Activated naive CD4-positive, alpha-beta T cell treated with anti-CD3 and anti-CD28 coated beads, Interleukin-2, amount 50 U/mL, for 24 hours (primary cell): ENCODE results near the gene GNG12.

Experiments used
- H3K27ac Mint-ChIP-seq: one replicate; pipeline ENCODE4 v1.8.0; 2021; ENCODE audit warnings: mild to moderate bottlenecking, mixed read lengths
- H3K27me3 Mint-ChIP-seq: one replicate; pipeline ENCODE4 v1.8.0; 2021; ENCODE audit warnings: mixed read lengths
- H3K36me3 Mint-ChIP-seq: one replicate; pipeline ENCODE4 v1.8.0; 2021; ENCODE audit warnings: mixed read lengths
- H3K4me1 Mint-ChIP-seq: one replicate; pipeline ENCODE4 v1.8.0; 2021; ENCODE audit warnings: mixed read lengths
- H3K4me3 Mint-ChIP-seq: one replicate; pipeline ENCODE4 v1.8.0; 2021; ENCODE audit warnings: mild to moderate bottlenecking, mixed read lengths
- H3K9me3 Mint-ChIP-seq: one replicate; pipeline ENCODE4 v1.8.0; 2021; ENCODE audit warnings: mixed read lengths

GNG12 gene

GRCh38 chr1:67788904-67789303 is 44.4 kb downstream of the GNG12 start:
- H3K9me3 Mint-ChIP-seq: no peaks in the 10 kb centered on the region
- no peaks in the 10 kb centered on the region for H3K4me1 Mint-ChIP-seq
- no peaks in the 10 kb centered on the region for H3K27me3 Mint-ChIP-seq
- H3K27ac Mint-ChIP-seq: no peak overlapping the region
- no peaks in the 10 kb centered on the region for H3K36me3 Mint-ChIP-seq
- no peak overlapping the region for H3K4me3 Mint-ChIP-seq

GRCh38 chr1:67788238-67788790 is 45.0 kb downstream of the GNG12 start:
- no peaks in the 10 kb centered on the region for H3K36me3 Mint-ChIP-seq

GRCh38 chr1:67787746-67788145 is 45.5 kb downstream of the GNG12 start:
- Mint-ChIP-seq H3K4me3 (no peak overlapping the region), H3K4me1 (no peaks in the 10 kb centered on the region), H3K36me3 (no peaks in the 10 kb centered on the region), H3K27ac (no peak overlapping the region), H3K9me3 (no peaks in the 10 kb centered on the region), H3K27me3 (peaks cover 2% of the 10 kb centered on the region)

More at GRCh38 chr1:67788238-67788790, 45.0 kb downstream of the GNG12 start:
- H3K4me3 Mint-ChIP-seq: no peak overlapping the region
- H3K27ac Mint-ChIP-seq: no peak overlapping the region
- H3K27me3 Mint-ChIP-seq: no peaks in the 10 kb centered on the region
- H3K9me3 Mint-ChIP-seq: no peaks in the 10 kb centered on the region
- H3K4me1 Mint-ChIP-seq: no peaks in the 10 kb centered on the region

- Mint-ChIP-seq H3K36me3 (no peaks in the 10 kb centered on the region), H3K4me1 (no peaks in the 10 kb centered on the region), H3K27me3 (peaks cover 2% of the 10 kb centered on the region), H3K4me3 (no peak overlapping the region), H3K27ac (no peak overlapping the region), H3K9me3 (no peaks in the 10 kb centered on the region)
Observed at GRCh38 chr1:67785847-67786753, 47.2 kb downstream of the GNG12 start.

- H3K4me3 Mint-ChIP-seq: no peak overlapping the region
- no peaks in the 10 kb centered on the region for H3K4me1 Mint-ChIP-seq
- peaks cover 2% of the 10 kb centered on the region for H3K27me3 Mint-ChIP-seq
- H3K9me3 Mint-ChIP-seq: no peaks in the 10 kb centered on the region
- H3K36me3 Mint-ChIP-seq: no peaks in the 10 kb centered on the region
- H3K27ac Mint-ChIP-seq: no peak overlapping the region
Observed at GRCh38 chr1:67784545-67785186, 48.6 kb downstream of the GNG12 start.

- Mint-ChIP-seq H3K27me3 (peaks cover 2% of the 10 kb centered on the region), H3K27ac (no peak overlapping the region), H3K9me3 (no peaks in the 10 kb centered on the region), H3K36me3 (no peaks in the 10 kb centered on the region), H3K4me3 (no peak overlapping the region), H3K4me1 (no peaks in the 10 kb centered on the region)
Observed at GRCh38 chr1:67780637-67781036, 52.6 kb downstream of the GNG12 start.

- Mint-ChIP-seq H3K4me3 (no peak overlapping the region), H3K36me3 (no peaks in the 10 kb centered on the region), H3K27ac (no peak overlapping the region), H3K27me3 (peaks cover 2% of the 10 kb centered on the region), H3K4me1 (no peaks in the 10 kb centered on the region), H3K9me3 (no peaks in the 10 kb centered on the region)
Observed at GRCh38 chr1:67777440-67777839, 55.8 kb downstream of the GNG12 start.

- H3K27me3 Mint-ChIP-seq: peaks cover 2% of the 10 kb centered on the region
- H3K4me1 Mint-ChIP-seq: no peaks in the 10 kb centered on the region
- no peaks in the 10 kb centered on the region for H3K36me3 Mint-ChIP-seq
- no peak overlapping the region for H3K4me3 Mint-ChIP-seq
- H3K27ac Mint-ChIP-seq: no peak overlapping the region
- H3K9me3 Mint-ChIP-seq: no peaks in the 10 kb centered on the region
Observed at GRCh38 chr1:67777016-67777415, 56.3 kb downstream of the GNG12 start.

GRCh38 chr1:67773462-67773861 is 59.8 kb downstream of the GNG12 start:
- no peaks in the 10 kb centered on the region for H3K9me3 Mint-ChIP-seq
- H3K27me3 Mint-ChIP-seq: peaks cover 4% of the 10 kb centered on the region
- no peak overlapping the region for H3K4me3 Mint-ChIP-seq

GRCh38 chr1:67771749-67772148 is 61.5 kb downstream of the GNG12 start:
- no peak overlapping the region for H3K27ac Mint-ChIP-seq
- no peak overlapping the region for H3K4me3 Mint-ChIP-seq
- no peaks in the 10 kb centered on the region for H3K4me1 Mint-ChIP-seq
- peaks cover 4% of the 10 kb centered on the region for H3K27me3 Mint-ChIP-seq
- no peaks in the 10 kb centered on the region for H3K36me3 Mint-ChIP-seq
- no peaks in the 10 kb centered on the region for H3K9me3 Mint-ChIP-seq

More at GRCh38 chr1:67773462-67773861, 59.8 kb downstream of the GNG12 start:
- H3K4me1 Mint-ChIP-seq: no peaks in the 10 kb centered on the region
- no peaks in the 10 kb centered on the region for H3K36me3 Mint-ChIP-seq
- H3K27ac Mint-ChIP-seq: no peak overlapping the region

GRCh38 chr1:67771152-67771551 is 62.1 kb downstream of the GNG12 start:
- Mint-ChIP-seq H3K36me3 (no peaks in the 10 kb centered on the region), H3K4me1 (peaks cover 3% of the 10 kb centered on the region), H3K27ac (no peak overlapping the region), H3K27me3 (peaks cover 6% of the 10 kb centered on the region), H3K4me3 (no peak overlapping the region), H3K9me3 (no peaks in the 10 kb centered on the region)

GRCh38 chr1:67769633-67770256 is 63.5 kb downstream of the GNG12 start:
- Mint-ChIP-seq H3K9me3 (no peaks in the 10 kb centered on the region), H3K27ac (no peak overlapping the region), H3K4me3 (no peak overlapping the region), H3K4me1 (peaks cover 7% of the 10 kb centered on the region), H3K36me3 (no peaks in the 10 kb centered on the region), H3K27me3 (peaks cover 8% of the 10 kb centered on the region)

- no peaks in the 10 kb centered on the region for H3K36me3 Mint-ChIP-seq
- H3K9me3 Mint-ChIP-seq: no peaks in the 10 kb centered on the region
- peaks cover 7% of the 10 kb centered on the region for H3K4me1 Mint-ChIP-seq
- H3K4me3 Mint-ChIP-seq: no peak overlapping the region
- peaks cover 9% of the 10 kb centered on the region for H3K27me3 Mint-ChIP-seq
- no peak overlapping the region for H3K27ac Mint-ChIP-seq
Observed at GRCh38 chr1:67768480-67768879, 64.8 kb downstream of the GNG12 start.

GRCh38 chr1:67767103-67767782 is 66.0 kb downstream of the GNG12 start:
- H3K36me3 Mint-ChIP-seq: no peaks in the 10 kb centered on the region
- H3K9me3 Mint-ChIP-seq: no peaks in the 10 kb centered on the region
- H3K27me3 Mint-ChIP-seq: peaks cover 12% of the 10 kb centered on the region
- H3K27ac Mint-ChIP-seq: no peak overlapping the region
- H3K4me1 Mint-ChIP-seq: peaks cover 7% of the 10 kb centered on the region
- H3K4me3 Mint-ChIP-seq: no peak overlapping the region
